DMS79 (cell line): ENCODE results near the gene MINDY1.

Experiments used
- DNase-seq: peaks from one replicate; lab custom pipeline; 2025; lab: John Stamatoyannopoulos, UW

MINDY1 gene

GRCh38 chr1:151006327-151007052 lies at the start of gene MINDY1:
Gene MINDY1 (minus strand): TSS chr1:151006902. CDS start chr1:151002617, 4,285 bp downstream.
- peak; percentile 84 for DNase-seq

- no peak for DNase-seq
Observed at GRCh38 chr1:151056149-151056548, 49.4 kb upstream of the MINDY1 start.

GRCh38 chr1:151055581-151055980 lies 48.9 kb upstream of the MINDY1 start:
- no peak for DNase-seq

GRCh38 chr1:151054971-151055547 lies 48.4 kb upstream of the MINDY1 start:
- DNase-seq = no peak

GRCh38 chr1:151051356-151052009 lies 44.8 kb upstream of the MINDY1 start:
- DNase-seq = no peak

- DNase-seq = no peak
Observed at GRCh38 chr1:151050051-151050688, 43.5 kb upstream of the MINDY1 start.

GRCh38 chr1:151049458-151049857 lies 42.8 kb upstream of the MINDY1 start:
- DNase-seq = no peak

- DNase-seq = peak; percentile 30
Observed at GRCh38 chr1:151048645-151049032, 41.9 kb upstream of the MINDY1 start.

GRCh38 chr1:151047925-151048644 lies 41.4 kb upstream of the MINDY1 start:
- DNase-seq = peak; percentile 48

GRCh38 chr1:151047591-151047924 lies 40.9 kb upstream of the MINDY1 start, which contains the start of gene C1orf56:
Gene C1orf56 (plus strand): TSS chr1:151047751. CDS start chr1:151047848, 97 bp downstream.
- DNase-seq = peak; percentile 62

- DNase-seq = no peak
Observed at GRCh38 chr1:151043163-151043562, 36.5 kb upstream of the MINDY1 start.

- no peak for DNase-seq
Observed at GRCh38 chr1:151039521-151039920, 32.8 kb upstream of the MINDY1 start.

- no peak for DNase-seq
Observed at GRCh38 chr1:151037032-151037431, 30.3 kb upstream of the MINDY1 start.

- no peak for DNase-seq
Observed at GRCh38 chr1:151036356-151036755, 29.7 kb upstream of the MINDY1 start, which contains the start of gene BNIPL. Gene BNIPL (plus strand): TSS chr1:151036586. CDS start chr1:151036726, 140 bp downstream.

- no peak for DNase-seq
Observed at GRCh38 chr1:151035167-151035566, 28.5 kb upstream of the MINDY1 start.

GRCh38 chr1:151032164-151032563 lies 25.5 kb upstream of the MINDY1 start:
- DNase-seq = no peak

GRCh38 chr1:151026460-151026859 lies 19.8 kb upstream of the MINDY1 start:
- no peak for DNase-seq

GRCh38 chr1:151024540-151025146 lies 17.9 kb upstream of the MINDY1 start:
- peak; percentile 38 for DNase-seq

- peak; percentile 96 for DNase-seq
Observed at GRCh38 chr1:151013518-151013917, 6.8 kb upstream of the MINDY1 start.

GRCh38 chr1:151012684-151013471 lies 6.2 kb upstream of the MINDY1 start:
- DNase-seq = no peak
